ENCODE measurements around the gene LRWD1. TPM values are rescaled to one million over a fixed set of nuclear protein-coding genes. Genes with fewer than 3 reads are reported as not detected.
A peak's percentile ranks its signal among the peaks of the same experiment; 100 is the strongest.
"Not testable (repeated sequence)": the region's sequence is repeated elsewhere in the genome, so short reads cannot be mapped to it uniquely, and the experiment has no call there.

LRWD1 gene
- total RNA-seq, 1 experiment from 2014 or later: 48.5 TPM

DNA sequence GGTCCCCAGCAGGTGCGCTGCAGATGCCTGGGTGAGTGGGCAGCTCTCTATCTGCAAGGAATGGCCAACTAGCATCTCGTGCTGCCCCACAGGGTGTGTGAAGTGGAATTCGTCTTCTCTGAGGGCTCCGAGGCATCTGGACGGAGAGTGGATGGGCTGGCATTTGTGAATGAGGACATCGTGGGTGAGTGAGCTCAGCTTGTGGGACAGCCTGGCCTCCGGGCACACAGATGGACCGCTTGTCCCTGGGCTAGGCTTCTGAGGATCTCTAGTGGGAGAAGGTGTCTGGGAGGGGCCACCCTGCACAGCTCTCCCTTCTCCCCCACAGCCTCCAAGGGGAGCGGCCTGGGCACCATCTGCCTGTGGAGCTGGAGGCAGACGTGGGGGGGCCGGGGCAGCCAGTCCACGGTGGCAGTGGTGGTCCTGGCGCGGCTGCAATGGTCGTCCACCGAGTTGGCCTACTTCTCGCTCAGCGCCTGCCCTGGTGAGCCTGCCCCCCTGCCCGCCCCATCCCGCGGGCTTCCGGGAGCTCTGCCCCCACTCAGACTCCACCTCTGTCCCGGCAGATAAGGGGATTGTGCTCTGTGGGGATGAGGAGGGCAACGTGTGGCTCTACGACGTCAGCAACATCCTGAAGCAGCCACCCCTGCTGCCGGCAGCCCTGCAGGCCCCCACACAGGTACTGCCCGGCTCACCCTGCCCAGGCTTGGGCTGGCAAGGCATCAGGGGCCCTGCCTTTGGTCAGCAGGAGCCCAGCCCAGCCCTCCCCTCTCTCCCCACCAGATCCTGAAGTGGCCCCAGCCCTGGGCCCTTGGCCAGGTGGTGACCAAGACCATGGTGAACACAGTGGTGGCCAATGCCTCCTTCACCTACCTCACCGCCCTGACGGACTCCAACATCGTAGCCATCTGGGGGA is 7.6 kb downstream of the LRWD1 start:
- no peak for TF ChIP-seq EZH2 (IDR thresholded peaks at IDR 0.05; ENCODE audit: borderline replicate concordance, low read depth, low read length, poor library complexity, severe bottlenecking)
- TF ChIP-seq, protein P1, sequence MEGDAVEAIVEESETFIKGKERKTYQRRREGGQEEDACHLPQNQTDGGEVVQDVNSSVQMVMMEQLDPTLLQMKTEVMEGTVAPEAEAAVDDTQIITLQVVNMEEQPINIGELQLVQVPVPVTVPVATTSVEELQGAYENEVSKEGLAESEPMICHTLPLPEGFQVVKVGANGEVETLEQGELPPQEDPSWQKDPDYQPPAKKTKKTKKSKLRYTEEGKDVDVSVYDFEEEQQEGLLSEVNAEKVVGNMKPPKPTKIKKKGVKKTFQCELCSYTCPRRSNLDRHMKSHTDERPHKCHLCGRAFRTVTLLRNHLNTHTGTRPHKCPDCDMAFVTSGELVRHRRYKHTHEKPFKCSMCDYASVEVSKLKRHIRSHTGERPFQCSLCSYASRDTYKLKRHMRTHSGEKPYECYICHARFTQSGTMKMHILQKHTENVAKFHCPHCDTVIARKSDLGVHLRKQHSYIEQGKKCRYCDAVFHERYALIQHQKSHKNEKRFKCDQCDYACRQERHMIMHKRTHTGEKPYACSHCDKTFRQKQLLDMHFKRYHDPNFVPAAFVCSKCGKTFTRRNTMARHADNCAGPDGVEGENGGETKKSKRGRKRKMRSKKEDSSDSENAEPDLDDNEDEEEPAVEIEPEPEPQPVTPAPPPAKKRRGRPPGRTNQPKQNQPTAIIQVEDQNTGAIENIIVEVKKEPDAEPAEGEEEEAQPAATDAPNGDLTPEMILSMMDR (conservative IDR thresholded peaks at IDR 0.05; ENCODE audit: low read depth, low read length): no peak
- no peak for DNase-seq (ENCODE audit: low spot score)
- intact Hi-C loops (cut with micrococcal nuclease; ENCODE audit: unreplicated experiment): no loop called here
- no peak overlapping the region for H3K4me3 ChIP-seq (ENCODE audit: low read depth, low read length, poor library complexity, severe bottlenecking)
- H3K27me3 ChIP-seq (replicated peaks; ENCODE audit: insufficient read depth, low read depth, low read length, poor library complexity): no peaks in the 10 kb centered on the region
- no peaks in the 10 kb centered on the region for H3K4me1 ChIP-seq (ENCODE audit: insufficient read depth, low read length, poor library complexity, severe bottlenecking)
- CTCF ChIA-PET: no interaction called here
- H3K27ac ChIP-seq (ENCODE audit: low read depth, low read length, poor library complexity, severe bottlenecking): no peak overlapping the region
- BruUV-seq (replicated peaks): TSS peak; percentile 31
- no peaks in the 10 kb centered on the region for H3K9me3 ChIP-seq (ENCODE audit: low read depth, low read length, poor library complexity, severe bottlenecking)
- POLR2A ChIA-PET (ENCODE audit: low non-redundant PET): no interaction called here
- H3K36me3 ChIP-seq (ENCODE audit: insufficient read depth, low read length, poor library complexity, severe bottlenecking): peaks cover 26% of the 10 kb centered on the region

DNA sequence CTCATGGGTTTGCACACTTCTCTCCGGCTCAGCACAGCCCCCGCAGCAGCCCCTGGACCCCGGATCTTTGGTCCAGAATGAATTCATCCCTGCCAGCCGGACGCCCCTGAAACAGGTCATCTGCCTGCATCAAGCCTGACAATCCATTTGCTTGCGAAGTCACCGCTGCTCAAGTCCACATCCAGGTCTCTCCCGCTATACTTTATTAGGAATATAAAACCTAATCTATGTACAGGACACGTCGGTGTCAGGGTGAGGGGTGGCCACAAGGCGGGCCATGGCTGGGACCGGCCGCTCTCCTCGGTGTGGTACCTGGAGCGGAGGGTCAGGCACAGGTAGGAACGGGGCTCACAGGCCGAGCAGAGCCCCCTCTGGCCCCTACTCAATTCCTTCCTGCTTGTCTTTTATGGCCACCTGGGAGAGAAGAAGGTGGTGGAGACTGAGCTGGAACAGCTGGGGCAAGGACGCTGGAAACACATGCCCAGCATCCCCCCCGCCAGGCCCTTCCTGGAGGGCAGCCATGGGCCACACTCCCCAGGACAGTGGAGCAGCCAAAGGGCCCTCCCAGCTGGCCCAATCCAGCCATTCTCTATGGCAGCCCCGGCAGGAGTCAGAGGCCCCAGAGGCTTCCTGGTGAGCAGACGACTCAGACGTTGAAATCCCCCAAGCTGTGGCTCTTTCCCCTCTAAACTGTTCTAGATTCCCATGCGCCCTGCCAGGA is 8.6 kb downstream of the LRWD1 start:
- ChIA-PET POLR2A (ENCODE audit: low non-redundant PET) (no interaction called here), CTCF (no interaction called here)
- Histone ChIP-seq H3K4me3 (ENCODE audit: low read depth, low read length, poor library complexity, severe bottlenecking) (no peak overlapping the region), H3K36me3 (ENCODE audit: insufficient read depth, low read length, poor library complexity, severe bottlenecking) (peaks cover 23% of the 10 kb centered on the region), H3K9me3 (ENCODE audit: low read depth, low read length, poor library complexity, severe bottlenecking) (no peaks in the 10 kb centered on the region), H3K27me3 (replicated peaks; ENCODE audit: insufficient read depth, low read depth, low read length, poor library complexity) (no peaks in the 10 kb centered on the region), H3K4me1 (ENCODE audit: insufficient read depth, low read length, poor library complexity, severe bottlenecking) (no peaks in the 10 kb centered on the region), H3K27ac (ENCODE audit: low read depth, low read length, poor library complexity, severe bottlenecking) (peak overlapping the region; percentile 23)
- intact Hi-C loops (cut with micrococcal nuclease; ENCODE audit: unreplicated experiment): no loop called here
- BruUV-seq (replicated peaks): no TSS peak
- no peak for TF ChIP-seq EZH2 (IDR thresholded peaks at IDR 0.05; ENCODE audit: borderline replicate concordance, low read depth, low read length, poor library complexity, severe bottlenecking)
- TF ChIP-seq, protein P1 (conservative IDR thresholded peaks at IDR 0.05; ENCODE audit: low read depth, low read length): no peak
- no peak for DNase-seq (ENCODE audit: low spot score)

DNA sequence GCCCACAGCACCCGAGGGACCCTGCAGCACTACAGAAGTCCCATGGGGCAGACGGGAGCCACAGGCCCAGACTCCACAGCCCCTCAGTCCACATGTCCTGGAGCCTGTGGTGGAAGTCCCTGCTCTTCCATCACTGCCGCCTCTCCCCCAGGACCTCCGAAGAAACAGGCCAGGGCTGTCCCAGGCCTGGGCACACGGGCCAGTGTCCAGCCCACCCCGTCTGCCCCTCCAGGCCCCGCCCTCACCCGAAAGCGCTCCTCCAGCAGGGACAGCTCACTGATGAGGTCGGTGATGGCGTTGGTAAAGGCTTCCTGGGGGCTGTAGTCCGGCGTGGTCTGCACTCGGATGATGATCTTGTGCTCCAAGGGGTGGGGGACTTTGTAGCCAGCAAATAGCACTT is 9.3 kb downstream of the LRWD1 start:
- DNase-seq (ENCODE audit: low spot score); CTCF ChIA-PET; H3K4me1 ChIP-seq (ENCODE audit: insufficient read depth, low read length, poor library complexity, severe bottlenecking); H3K9me3 ChIP-seq (ENCODE audit: low read depth, low read length, poor library complexity, severe bottlenecking); intact Hi-C loops (cut with micrococcal nuclease; ENCODE audit: unreplicated experiment); BruUV-seq (replicated peaks); H3K27me3 ChIP-seq (replicated peaks; ENCODE audit: insufficient read depth, low read depth, low read length, poor library complexity); H3K27ac ChIP-seq (ENCODE audit: low read depth, low read length, poor library complexity, severe bottlenecking); POLR2A ChIA-PET (ENCODE audit: low non-redundant PET); H3K4me3 ChIP-seq (ENCODE audit: low read depth, low read length, poor library complexity, severe bottlenecking): not testable (repeated sequence)
- peaks cover 23% of the 10 kb centered on the region for H3K36me3 ChIP-seq (ENCODE audit: insufficient read depth, low read length, poor library complexity, severe bottlenecking)

DNA sequence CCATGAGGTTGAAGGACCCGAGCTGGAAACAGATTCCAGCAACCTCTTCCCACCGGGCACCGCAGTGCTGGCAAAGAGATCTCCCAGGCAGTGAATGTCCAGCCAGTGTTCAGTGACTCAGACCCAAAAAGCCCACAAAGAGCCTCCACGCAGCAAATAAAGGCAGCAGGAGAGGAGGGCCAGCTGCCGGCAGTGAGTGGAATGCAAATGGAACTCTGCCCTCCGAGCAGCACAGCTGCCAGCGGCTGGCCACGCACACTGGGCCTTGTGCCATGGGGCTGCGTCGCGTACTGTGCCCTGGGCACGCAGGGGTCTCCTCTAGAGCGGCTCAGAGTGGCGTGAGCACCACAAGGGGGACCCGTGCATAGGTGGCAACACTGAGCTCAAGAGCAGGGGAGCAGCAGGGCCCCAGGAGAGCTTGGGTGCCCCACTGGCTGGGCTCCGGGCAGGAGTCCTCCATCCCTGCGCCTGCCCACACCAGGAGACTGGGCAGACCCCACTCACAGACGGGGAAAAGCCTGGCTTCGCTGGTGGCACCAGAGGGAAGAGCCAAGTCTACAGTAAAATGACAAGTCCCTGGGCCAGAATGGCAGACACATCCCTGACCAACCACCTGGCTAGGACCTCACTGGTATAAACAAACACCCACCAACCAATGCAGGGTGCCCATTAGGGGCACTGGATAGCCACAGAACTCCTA is 10.1 kb downstream of the LRWD1 start:
- H3K9me3 ChIP-seq (ENCODE audit: low read depth, low read length, poor library complexity, severe bottlenecking); BruUV-seq (replicated peaks); H3K27ac ChIP-seq (ENCODE audit: low read depth, low read length, poor library complexity, severe bottlenecking); H3K27me3 ChIP-seq (replicated peaks; ENCODE audit: insufficient read depth, low read depth, low read length, poor library complexity); POLR2A ChIA-PET (ENCODE audit: low non-redundant PET); H3K4me1 ChIP-seq (ENCODE audit: insufficient read depth, low read length, poor library complexity, severe bottlenecking); DNase-seq (ENCODE audit: low spot score); intact Hi-C loops (cut with micrococcal nuclease; ENCODE audit: unreplicated experiment); CTCF ChIA-PET; H3K4me3 ChIP-seq (ENCODE audit: low read depth, low read length, poor library complexity, severe bottlenecking): not testable (repeated sequence)
- peaks cover 16% of the 10 kb centered on the region for H3K36me3 ChIP-seq (ENCODE audit: insufficient read depth, low read length, poor library complexity, severe bottlenecking)

DNA sequence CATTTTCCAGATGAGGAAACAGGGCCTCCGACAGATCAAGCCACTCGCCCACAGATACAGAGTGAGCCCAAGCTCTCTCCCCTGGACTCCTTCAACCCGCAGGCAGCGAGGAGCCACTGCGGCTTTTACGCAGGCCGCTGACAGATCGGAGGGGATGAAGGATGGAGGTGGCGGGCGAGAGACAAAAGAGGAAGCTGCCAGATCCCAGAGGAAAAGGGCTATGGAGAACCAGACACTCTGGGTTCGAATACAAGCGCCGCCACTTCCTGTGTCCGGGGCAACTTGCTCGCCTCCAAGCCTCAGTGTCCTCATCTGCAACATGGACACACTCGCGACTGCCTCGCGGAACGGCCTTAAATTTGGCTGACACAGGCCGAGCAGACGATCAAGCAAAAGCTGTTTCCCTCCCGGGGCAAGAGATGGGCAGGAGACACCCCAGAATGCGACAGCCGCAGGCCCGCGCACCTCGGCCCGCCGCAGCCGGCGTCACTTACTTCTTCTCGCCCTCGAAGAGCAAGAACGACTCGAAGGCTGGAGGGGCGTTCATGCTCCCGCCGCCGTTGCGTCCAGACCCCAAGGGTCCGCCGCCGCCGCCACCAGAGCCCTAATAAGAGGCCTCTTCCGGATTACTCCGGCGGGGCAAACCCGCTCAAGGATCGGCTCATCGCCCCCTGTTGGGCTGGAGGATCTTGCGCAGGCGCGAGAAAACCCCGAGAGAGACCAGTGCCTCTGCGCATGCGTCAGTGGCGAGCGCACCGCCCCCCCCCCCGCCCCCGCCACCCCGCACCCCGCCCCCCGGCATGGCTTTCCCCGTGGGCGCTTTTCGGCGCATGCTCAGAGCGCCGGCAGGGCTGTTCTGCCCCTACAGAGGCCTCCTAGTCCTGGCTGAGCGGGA is 13.8 kb downstream of the LRWD1 start, which contains the start of gene POLR2J:
Gene POLR2J, minus strand, starts transcription at position 609 of the 895 bp plus-strand sequence. Its CDS starts 62 bp downstream, at position 547.
- CTCF ChIA-PET; H3K27me3 ChIP-seq (replicated peaks; ENCODE audit: insufficient read depth, low read depth, low read length, poor library complexity); intact Hi-C loops (cut with micrococcal nuclease; ENCODE audit: unreplicated experiment); H3K27ac ChIP-seq (ENCODE audit: low read depth, low read length, poor library complexity, severe bottlenecking); POLR2A ChIA-PET (ENCODE audit: low non-redundant PET); H3K9me3 ChIP-seq (ENCODE audit: low read depth, low read length, poor library complexity, severe bottlenecking); H3K36me3 ChIP-seq (ENCODE audit: insufficient read depth, low read length, poor library complexity, severe bottlenecking); H3K4me1 ChIP-seq (ENCODE audit: insufficient read depth, low read length, poor library complexity, severe bottlenecking): not testable (repeated sequence)
- H3K4me3 ChIP-seq (ENCODE audit: low read depth, low read length, poor library complexity, severe bottlenecking): peak within 1 kb of the TSS; percentile 40
- DNase-seq (ENCODE audit: low spot score): peak; percentile 57
- TSS peak; percentile 76 for BruUV-seq (replicated peaks)

Data from A673 (cell line).